GM12874 (cell line): ENCODE measurements around the gene ZNF853.

ENCODE experiments used
- CTCF ChIP-seq: IDR thresholded peaks from 2 replicates; pipeline ENCODE4 v1.5.1; 2011; ENCODE audit warnings: low read depth, mild to moderate bottlenecking, control low read depth, low read length, moderate library complexity; ENCODE audit not compliant: insufficient read depth

Gene ZNF853

GRCh38 chr7:6658618-6659345 is 43.4 kb downstream of the ZNF853 start:
- no peak for TF ChIP-seq CTCF
